AML-193 (cell line): ENCODE measurements around the gene TEX29.

Source experiments
- DNase-seq, 2 experiments: peaks; one replicate each; lab custom pipeline; 2025; lab: John Stamatoyannopoulos, UW

TEX29 gene

GRCh38 chr13:111322916-111323331 lies 2.5 kb downstream of the TEX29 start:
- no peak for DNase-seq

DNA sequence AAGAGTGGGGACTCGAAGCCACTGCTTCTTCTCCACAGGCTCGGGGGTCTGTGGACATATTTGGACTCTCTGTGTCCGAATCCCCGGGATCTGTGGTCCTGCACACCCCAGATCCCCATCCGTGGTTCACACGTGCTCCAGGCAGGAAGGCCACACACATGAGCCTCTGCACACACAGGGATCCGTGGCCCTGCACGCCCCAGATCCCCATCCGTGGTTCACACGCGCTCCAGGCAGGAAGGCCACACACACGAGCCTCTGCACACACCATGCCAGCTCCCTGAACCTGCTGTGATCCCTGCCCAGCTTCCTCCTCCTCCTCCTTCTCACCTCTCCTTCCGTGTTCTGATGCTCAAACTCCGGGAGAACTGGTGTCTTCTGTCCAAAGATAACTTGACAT lies 3.1 kb downstream of the TEX29 start:
- DNase-seq = no peak

GRCh38 chr13:111323950-111324651 lies 3.7 kb downstream of the TEX29 start:
- no peak for DNase-seq

- DNase-seq = no peak
These were observed 4.3 kb downstream of the TEX29 start for GRCh38 chr13:111324736-111325135.

- no peak for DNase-seq
These were observed 4.9 kb downstream of the TEX29 start for GRCh38 chr13:111325146-111325890.

DNA sequence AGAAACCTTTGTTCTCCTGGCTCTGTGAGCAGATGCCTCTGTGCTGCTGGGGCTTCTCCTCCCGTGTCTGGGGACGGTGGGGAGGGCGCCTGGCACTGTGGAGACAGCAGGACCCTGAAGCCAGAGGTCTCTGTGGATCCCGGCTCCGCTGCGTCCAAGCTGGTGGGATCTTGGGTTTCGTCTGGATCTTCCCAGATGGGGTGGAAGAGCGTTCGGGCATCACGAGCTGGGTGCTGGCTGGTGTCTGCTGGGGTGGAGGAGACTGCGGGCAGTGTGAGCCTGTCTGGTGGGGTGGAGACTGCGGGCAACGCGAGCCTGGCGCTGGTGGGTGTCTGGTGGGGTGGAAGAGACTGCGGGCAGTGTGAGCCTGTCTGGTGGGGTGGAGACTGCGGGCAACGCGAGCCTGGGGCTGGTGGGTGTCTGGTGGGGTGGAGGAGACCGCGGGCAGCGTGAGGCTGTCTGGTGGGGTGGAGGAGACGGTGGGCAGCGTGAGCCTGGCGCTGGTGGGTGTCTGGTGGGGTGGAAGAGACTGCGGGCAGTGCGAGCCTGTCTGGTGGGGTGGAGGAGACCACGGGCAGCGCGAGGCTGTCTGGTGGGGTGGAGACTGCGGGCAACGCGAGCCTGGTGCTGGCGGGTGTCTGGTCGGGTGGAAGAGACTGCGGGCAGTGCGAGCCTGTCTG lies 5.6 kb downstream of the TEX29 start:
- no peak for DNase-seq

DNA sequence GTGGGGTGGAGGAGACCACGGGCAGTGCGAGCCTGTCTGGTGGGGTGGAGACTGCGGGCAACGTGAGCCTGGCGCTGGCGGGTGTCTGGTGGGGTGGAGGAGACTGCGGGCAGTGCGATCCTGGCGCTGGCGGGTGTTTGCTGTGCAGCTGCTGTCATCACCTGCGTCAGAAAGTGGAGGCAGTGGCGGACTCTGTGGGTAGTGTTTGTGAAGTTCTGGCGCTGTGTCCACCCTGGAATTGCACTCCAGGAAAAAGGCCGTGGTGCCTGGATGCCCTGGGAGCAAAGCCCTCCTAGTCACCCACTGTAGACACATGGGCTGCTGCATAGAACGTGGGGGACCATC lies 6.2 kb downstream of the TEX29 start:
- no peak for DNase-seq

DNA sequence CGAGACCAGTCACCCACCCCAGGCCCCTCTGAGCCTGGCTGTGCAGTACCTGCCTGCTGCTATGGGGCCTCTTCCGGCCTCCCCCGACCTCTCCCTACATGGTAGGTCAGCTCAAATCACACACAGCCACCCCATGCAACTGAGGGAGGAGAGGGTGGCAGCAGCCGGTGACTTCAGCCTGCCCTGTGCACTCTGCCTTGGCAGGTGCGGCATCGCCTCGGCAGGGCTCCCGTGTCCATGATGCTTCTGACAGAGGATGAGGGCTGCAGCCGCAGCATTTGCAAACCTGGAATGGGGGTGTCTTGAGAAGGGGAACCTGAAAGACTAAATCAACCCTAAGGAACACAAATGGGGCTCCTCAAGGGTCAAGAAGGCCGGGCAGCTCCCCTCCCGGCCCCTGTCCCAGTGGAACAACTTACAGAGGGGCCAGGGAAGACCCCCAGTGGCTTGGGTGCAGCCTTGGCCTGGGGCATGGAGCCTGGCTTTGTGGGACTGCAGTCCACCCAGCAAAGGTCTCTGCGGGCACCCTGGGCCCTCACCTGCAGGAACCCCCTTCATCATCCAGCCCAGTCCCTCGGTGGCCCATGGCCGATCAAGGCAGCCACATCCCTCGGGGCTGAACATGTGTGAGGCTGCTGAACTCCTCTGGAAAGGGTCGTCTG lies 6.7 kb downstream of the TEX29 start:
- no peak for DNase-seq

- DNase-seq = no peak
These were observed 7.5 kb downstream of the TEX29 start for GRCh38 chr13:111327730-111328573.

DNA sequence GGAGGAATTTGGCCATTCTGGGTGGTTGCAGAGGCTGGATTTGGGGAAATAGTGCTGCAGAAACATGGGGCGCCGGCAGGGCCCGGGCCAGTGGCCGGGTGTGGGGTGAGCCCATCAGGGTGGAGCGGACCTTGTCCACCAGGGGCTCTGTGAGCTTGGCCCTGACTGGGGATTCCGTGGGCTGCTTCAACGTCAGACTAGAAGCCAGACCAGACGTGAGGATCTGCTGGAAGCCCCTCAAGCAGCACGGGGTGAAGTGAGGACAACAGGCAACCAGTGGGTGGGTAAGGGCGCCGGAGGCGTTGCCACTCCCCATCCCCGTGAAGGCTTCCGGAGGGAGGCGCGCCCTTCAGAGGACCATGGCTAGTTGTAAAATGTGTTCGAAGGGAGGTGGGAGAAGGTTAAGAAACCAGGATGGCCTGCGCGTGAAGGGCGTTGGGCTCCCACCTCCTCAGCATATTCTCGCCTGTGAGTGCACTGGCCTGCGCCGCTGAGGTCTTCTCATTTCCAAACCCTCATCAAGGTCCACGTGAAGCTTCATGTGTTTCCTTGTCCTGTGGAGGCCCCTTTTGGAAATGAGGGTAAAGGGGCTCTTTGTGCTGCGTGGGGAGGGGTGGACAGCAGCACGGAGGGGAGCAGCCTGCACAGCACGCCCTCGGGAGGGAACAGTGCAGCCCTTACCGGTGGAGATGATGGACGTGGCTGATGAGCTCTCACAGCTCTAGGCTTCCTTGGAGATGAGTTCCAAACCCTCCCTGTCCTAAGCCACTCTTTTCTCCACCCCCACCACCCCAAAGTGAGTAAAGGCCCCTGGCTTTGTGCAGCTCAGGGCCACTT lies 8.3 kb downstream of the TEX29 start:
- no peak for DNase-seq

GRCh38 chr13:111329641-111330040 lies 9.2 kb downstream of the TEX29 start:
- DNase-seq = no peak

DNA sequence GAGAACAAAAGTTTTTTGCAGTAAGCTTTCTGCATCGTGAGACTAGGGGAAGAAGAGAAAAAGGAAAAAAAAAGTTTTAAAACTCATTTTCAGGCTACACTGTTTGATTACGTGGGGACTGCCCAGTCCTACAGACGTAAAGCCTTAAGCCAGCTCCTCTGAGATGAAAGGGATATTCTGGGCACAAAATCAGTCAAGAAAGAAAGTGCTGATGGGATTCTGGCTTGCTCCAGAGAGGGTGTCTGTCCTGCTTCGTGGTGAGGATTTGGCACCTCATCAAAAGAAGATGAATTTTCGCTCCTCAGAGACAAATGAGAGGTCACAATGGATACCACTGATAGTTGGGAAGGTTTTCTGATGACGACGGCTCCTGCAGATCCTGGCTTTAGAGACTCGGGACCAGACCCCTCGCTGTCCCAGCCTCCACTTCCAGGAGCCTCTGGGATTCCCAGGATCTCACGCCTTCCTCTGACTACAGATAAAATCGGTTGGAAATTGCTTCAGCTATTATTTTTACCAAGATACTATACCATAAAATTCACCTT lies 9.7 kb downstream of the TEX29 start:
- DNase-seq = no peak

GRCh38 chr13:111335298-111335697 lies 14.9 kb downstream of the TEX29 start:
- no peak for DNase-seq

GRCh38 chr13:111336666-111337065 lies 16.2 kb downstream of the TEX29 start:
- no peak for DNase-seq

DNA sequence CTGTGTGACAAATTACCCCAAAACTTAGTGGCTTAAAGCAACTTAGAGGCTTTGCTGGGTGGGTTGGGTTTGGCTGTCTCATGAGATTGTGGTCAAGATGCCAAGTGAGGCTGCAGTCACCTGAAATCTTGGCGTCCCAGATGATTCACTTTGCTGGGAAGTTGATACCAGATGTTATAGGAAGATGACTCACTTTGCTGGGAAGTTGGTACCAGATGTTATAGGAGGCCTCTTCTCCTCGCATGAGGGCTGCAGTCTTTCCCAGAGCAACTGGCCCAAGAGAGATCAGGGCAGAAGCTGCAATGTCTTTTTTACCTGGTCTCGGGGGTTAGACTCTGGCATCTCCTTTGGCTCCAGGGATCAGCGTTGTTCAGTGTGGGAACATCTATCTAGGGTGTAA lies 16.8 kb downstream of the TEX29 start:
- DNase-seq = no peak

DNA sequence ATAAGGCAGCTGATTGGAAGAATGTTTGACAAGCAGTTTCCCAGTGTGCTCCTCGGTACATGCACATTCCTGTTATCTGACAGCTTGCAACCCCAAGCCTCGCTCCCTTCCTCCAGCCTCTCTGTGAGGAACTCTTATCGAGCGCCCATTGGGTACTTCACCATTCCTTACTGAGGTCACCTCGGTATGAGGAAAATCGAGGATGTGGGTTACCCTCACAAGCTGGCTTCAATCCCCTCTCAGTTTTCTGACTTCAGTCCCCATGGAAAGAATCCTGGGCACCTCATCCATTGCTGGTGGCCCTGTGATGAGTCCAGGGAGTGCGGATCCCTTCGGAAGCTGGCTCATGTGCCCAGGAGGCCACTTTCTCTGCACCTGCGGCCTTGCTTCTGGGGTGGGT lies 17.3 kb downstream of the TEX29 start:
- no peak for DNase-seq

DNA sequence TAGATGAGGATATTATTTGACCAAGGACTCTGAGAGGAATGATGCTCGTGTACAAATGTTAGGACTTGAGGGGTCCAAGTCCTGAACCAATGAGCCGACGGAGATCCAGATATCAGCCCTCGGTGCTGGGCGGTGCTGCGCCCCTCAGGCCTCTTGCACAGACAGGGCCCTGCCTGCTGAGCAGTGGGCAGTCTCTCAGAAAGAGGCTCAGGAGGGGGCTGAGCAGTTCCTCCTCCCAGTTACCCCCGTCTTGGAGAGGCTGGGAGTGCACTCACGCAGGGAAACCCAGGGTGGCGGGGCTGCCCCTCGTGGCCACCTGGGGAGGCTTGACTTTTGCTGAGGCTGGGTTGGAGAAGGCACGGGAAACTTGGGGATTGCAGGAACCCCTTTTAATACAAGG lies 18.4 kb downstream of the TEX29 start:
- DNase-seq = no peak

- DNase-seq = no peak
These were observed 19.1 kb downstream of the TEX29 start for GRCh38 chr13:111339366-111340143.

GRCh38 chr13:111341886-111342285 lies 21.4 kb downstream of the TEX29 start:
- DNase-seq = no peak

DNA sequence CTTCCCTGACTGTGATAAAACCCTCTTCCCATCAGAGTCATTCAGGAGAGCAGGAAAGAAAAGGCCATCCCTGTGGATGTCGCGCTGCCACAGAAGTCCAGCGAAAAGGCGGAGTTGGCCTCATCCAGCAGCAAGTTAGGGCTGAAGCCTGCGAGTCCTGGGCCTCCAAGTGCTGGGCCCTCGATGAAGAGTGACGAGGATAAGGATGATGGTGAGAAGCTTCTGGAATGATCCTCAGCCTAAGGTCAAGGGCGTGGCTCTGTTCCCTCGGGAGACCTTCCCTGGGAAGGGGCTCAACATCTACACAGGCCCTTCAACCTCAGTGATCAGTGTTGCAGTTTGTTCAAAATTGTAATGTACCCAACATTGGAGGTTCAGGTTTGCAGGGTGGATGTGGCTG lies 22.3 kb downstream of the TEX29 start:
- DNase-seq = no peak
